Esophagus squamous epithelium (tissue), 5 donors: ENCODE measurements around the gene DHRSX. TPM values are rescaled to one million over a fixed set of nuclear protein-coding genes. Genes with fewer than 3 reads are reported as not detected.
"Not testable (repeated sequence)": the region's sequence is repeated elsewhere in the genome, so short reads cannot be mapped to it uniquely, and the experiment has no call there.

Experiments used
- DNase-seq: peaks from one replicate; lab custom pipeline; 2025; lab: John Stamatoyannopoulos, UW
- H3K27ac ChIP-seq, 4 donors: fragments of 200-600 bp; sonication (generic); one replicate each; pipeline ENCODE4 v1.5.1; 2016 to 2019; ENCODE audit warnings: mild to moderate bottlenecking in 1 of 4
- H3K27me3 ChIP-seq, 4 donors: fragments of 200-600 bp; sonication (generic); 1 replicate in 3 of 4; 2 replicates in 1 of 4; pipeline versions ENCODE4 v1.5.1 to v1.6.0; 2017 to 2021; ENCODE audit warnings: antibody characterized with exemption in 1 of 4
- H3K36me3 ChIP-seq, 3 donors: fragments of 200-600 bp; sonication (generic); one replicate each; pipeline ENCODE4 v1.5.1; 2016 to 2019
- H3K4me1 ChIP-seq, 3 donors: fragments of 200-600 bp; sonication (generic); one replicate each; pipeline ENCODE4 v1.5.1; 2017 to 2019
- H3K4me3 ChIP-seq, 4 donors: fragments of 200-600 bp; sonication (generic); 1 replicate in 3 of 4; 2 replicates in 1 of 4; pipeline ENCODE4 v1.5.1; 2016 to 2019; ENCODE audit warnings: mild to moderate bottlenecking in 2 of 4, moderate library complexity in 1 of 4
- H3K9me3 ChIP-seq, 3 donors: fragments of 200-600 bp; sonication (generic); one replicate each; pipeline ENCODE4 v1.5.1; 2016 to 2019
- CTCF ChIP-seq, 6 experiments: fragments of 450-650 bp in 4 of 6; fragments of 200-600 bp in 2 of 6; sonication (generic) in 2 of 6; IDR thresholded peaks; one replicate each; pipeline ENCODE4 v1.5.1; 2016 to 2019; ENCODE audit warnings: antibody characterized with exemption in 6 of 6, mild to moderate bottlenecking in 4 of 6, moderate library complexity in 4 of 6
- POLR2A ChIP-seq, 4 donors: fragments of 450-650 bp; IDR thresholded peaks; one replicate each; pipeline ENCODE4 v1.6.1; 2017; ENCODE audit warnings: antibody characterized with exemption in 4 of 4, mild to moderate bottlenecking in 4 of 4, moderate library complexity in 3 of 4
- WGBS, 2 donors: methylation state at CpG; one replicate each; pipeline ENCODE4 v1.1.5; 2018; 5-methylcytosine and 5-hydroxymethylcytosine counted together
- intact Hi-C: fragments of 100-400 bp; cut with DNase I; formaldehyde crosslinking; loops from one replicate; pipeline ENCODE4 v1.15.0; 2022
- total RNA-seq, 4 donors: library from RNA; depleted of rRNA; stranded (reverse); fragments of >200 nt; gene quantifications; one replicate each; pipeline ENCODE4 v1.1.0, GENCODE V29; 2016
- donor health status: DM: yes; HTN: yes; CAD: no.

DHRSX gene
- total RNA-seq, 4 donors from 2014 or later = 4.1 to 12.2 (median 8.0) TPM

GRCh38 chrX:2267890-2268289 lies 232.9 kb downstream of the DHRSX start:
- Histone ChIP-seq H3K36me3 (peaks cover 0 to 30% (median 0%) of the 10 kb centered on the region in 3 donors), H3K4me3 (no peak overlapping the region), H3K4me1 (no peaks in the 10 kb centered on the region), H3K27ac (no peak overlapping the region), H3K27me3 (no peaks in the 10 kb centered on the region), H3K9me3 (no peaks in the 10 kb centered on the region)
- DNase-seq = no peak
- intact Hi-C loops = no loop called here
- 85 to 93% methylated on average over 8 of the region's 8 CpGs for WGBS, 2 donors
- no peak for TF ChIP-seq POLR2A (IDR thresholded peaks at IDR 0.05)
- TF ChIP-seq CTCF (IDR thresholded peaks at IDR 0.05) = no peak

GRCh38 chrX:2266445-2267349 lies 234.1 kb downstream of the DHRSX start:
- WGBS, 2 donors = 91 to 93% methylated on average over 4 to 12 of the region's 26 CpGs
- DNase-seq = no peak

GRCh38 chrX:2265658-2266444 lies 234.9 kb downstream of the DHRSX start:
- intact Hi-C loops, H3K27ac ChIP-seq, H3K4me1 ChIP-seq, H3K9me3 ChIP-seq, H3K4me3 ChIP-seq, H3K27me3 ChIP-seq, DNase-seq: not testable (repeated sequence)
- 100% methylated on average over 3 of the region's 23 CpGs; no CpG with 5 or more reads in 1 of the 2 donors for WGBS, 2 donors
- H3K36me3 ChIP-seq = peaks cover 0 to 30% (median 0%) of the 10 kb centered on the region in 3 donors

More at GRCh38 chrX:2266445-2267349, 234.1 kb downstream of the DHRSX start:
- Histone ChIP-seq H3K9me3 (no peaks in the 10 kb centered on the region), H3K4me3 (no peak overlapping the region), H3K4me1 (no peaks in the 10 kb centered on the region), H3K36me3 (peaks cover 0 to 30% (median 0%) of the 10 kb centered on the region in 3 donors), H3K27ac (no peak overlapping the region), H3K27me3 (no peaks in the 10 kb centered on the region)
- TF ChIP-seq POLR2A (IDR thresholded peaks at IDR 0.05) (no peak), CTCF (IDR thresholded peaks at IDR 0.05) (no peak)
- intact Hi-C loops = no loop called here

- H3K27me3 ChIP-seq = no peaks in the 10 kb centered on the region
- H3K4me3 ChIP-seq = no peak overlapping the region
- WGBS, 2 donors = 100% methylated on average over 1 of the region's 17 CpGs; no CpG with 5 or more reads in 1 of the 2 donors
- intact Hi-C loops = no loop called here
- peaks cover 0 to 30% (median 0%) of the 10 kb centered on the region in 3 donors for H3K36me3 ChIP-seq
- no peaks in the 10 kb centered on the region for H3K4me1 ChIP-seq
- no peaks in the 10 kb centered on the region for H3K9me3 ChIP-seq
- DNase-seq = no peak
- TF ChIP-seq CTCF (IDR thresholded peaks at IDR 0.05) = no peak
- no peak for TF ChIP-seq POLR2A (IDR thresholded peaks at IDR 0.05)
- H3K27ac ChIP-seq = no peak overlapping the region
Measured at GRCh38 chrX:2264179-2265030, 236.4 kb downstream of the DHRSX start.

- H3K27me3 ChIP-seq = no peaks in the 10 kb centered on the region
- H3K9me3 ChIP-seq = no peaks in the 10 kb centered on the region
- peaks cover 0 to 30% (median 0%) of the 10 kb centered on the region in 3 donors for H3K36me3 ChIP-seq
- no peak overlapping the region for H3K27ac ChIP-seq
- H3K4me3 ChIP-seq = no peak overlapping the region
- TF ChIP-seq CTCF (IDR thresholded peaks at IDR 0.05) (no peak), POLR2A (IDR thresholded peaks at IDR 0.05) (no peak)
- no peak for DNase-seq
- 91 to 92% methylated on average over 9 of the region's 10 CpGs for WGBS, 2 donors
- intact Hi-C loops = no loop called here
- H3K4me1 ChIP-seq = no peaks in the 10 kb centered on the region
Measured at GRCh38 chrX:2263203-2263602, 237.6 kb downstream of the DHRSX start.
